Activated naive CD4-positive, alpha-beta T cell treated with anti-CD3 and anti-CD28 coated beads, Interleukin-2, amount 10 ng/mL, durations not matched to agents 5 hours and 36 hours (primary cell): Measurements from ENCODE around the gene ADCY10. TPM values are rescaled to one million over a fixed set of nuclear protein-coding genes. Genes with fewer than 3 reads are reported as not detected.

Experiments
- total RNA-seq, 2 experiments: library from RNA; stranded (reverse); gene quantifications; one replicate each; pipeline ENCODE4 v1.2.3, GENCODE V29; 2021

Gene ADCY10, protein sequence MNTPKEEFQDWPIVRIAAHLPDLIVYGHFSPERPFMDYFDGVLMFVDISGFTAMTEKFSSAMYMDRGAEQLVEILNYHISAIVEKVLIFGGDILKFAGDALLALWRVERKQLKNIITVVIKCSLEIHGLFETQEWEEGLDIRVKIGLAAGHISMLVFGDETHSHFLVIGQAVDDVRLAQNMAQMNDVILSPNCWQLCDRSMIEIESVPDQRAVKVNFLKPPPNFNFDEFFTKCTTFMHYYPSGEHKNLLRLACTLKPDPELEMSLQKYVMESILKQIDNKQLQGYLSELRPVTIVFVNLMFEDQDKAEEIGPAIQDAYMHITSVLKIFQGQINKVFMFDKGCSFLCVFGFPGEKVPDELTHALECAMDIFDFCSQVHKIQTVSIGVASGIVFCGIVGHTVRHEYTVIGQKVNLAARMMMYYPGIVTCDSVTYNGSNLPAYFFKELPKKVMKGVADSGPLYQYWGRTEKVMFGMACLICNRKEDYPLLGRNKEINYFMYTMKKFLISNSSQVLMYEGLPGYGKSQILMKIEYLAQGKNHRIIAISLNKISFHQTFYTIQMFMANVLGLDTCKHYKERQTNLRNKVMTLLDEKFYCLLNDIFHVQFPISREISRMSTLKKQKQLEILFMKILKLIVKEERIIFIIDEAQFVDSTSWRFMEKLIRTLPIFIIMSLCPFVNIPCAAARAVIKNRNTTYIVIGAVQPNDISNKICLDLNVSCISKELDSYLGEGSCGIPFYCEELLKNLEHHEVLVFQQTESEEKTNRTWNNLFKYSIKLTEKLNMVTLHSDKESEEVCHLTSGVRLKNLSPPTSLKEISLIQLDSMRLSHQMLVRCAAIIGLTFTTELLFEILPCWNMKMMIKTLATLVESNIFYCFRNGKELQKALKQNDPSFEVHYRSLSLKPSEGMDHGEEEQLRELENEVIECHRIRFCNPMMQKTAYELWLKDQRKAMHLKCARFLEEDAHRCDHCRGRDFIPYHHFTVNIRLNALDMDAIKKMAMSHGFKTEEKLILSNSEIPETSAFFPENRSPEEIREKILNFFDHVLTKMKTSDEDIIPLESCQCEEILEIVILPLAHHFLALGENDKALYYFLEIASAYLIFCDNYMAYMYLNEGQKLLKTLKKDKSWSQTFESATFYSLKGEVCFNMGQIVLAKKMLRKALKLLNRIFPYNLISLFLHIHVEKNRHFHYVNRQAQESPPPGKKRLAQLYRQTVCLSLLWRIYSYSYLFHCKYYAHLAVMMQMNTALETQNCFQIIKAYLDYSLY (N-terminal part only)
- under 1 TPM in 1 of 2 experiments, not detected in 1; 0.05 TPM for total RNA-seq

DNA sequence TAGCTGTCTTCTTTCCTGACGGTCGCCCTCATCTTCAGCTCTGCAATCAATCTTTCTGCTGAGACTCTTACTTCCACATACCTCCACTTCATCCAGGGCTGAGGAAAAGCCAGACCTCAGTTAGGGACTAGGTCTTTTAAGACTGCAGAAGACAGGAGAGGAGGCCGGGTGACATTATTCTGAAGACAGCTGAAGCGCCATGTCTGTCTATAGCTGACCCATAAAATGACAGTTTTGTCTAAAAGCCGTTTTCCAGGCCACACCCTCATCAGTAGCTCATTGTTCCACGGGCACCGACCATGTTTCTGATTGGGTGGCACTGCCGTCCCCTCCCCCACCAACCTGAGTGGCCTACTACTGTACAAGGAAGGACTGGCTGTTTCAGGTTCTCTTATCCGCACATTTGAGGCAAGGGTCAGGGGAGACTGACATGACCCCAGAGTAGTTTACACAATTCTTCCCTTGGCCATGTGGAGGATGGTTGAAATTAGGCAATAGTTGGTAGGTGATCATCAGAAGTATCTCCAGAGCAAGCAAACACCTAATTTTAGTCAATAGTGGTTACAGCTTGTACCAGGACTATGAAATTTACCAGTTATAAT is at the start of gene ADCY10:
Gene ADCY10, minus strand, starts transcription at position 240 of the 602 bp plus-strand sequence. CDS start 8,994 bp downstream, outside the sequence.

DNA sequence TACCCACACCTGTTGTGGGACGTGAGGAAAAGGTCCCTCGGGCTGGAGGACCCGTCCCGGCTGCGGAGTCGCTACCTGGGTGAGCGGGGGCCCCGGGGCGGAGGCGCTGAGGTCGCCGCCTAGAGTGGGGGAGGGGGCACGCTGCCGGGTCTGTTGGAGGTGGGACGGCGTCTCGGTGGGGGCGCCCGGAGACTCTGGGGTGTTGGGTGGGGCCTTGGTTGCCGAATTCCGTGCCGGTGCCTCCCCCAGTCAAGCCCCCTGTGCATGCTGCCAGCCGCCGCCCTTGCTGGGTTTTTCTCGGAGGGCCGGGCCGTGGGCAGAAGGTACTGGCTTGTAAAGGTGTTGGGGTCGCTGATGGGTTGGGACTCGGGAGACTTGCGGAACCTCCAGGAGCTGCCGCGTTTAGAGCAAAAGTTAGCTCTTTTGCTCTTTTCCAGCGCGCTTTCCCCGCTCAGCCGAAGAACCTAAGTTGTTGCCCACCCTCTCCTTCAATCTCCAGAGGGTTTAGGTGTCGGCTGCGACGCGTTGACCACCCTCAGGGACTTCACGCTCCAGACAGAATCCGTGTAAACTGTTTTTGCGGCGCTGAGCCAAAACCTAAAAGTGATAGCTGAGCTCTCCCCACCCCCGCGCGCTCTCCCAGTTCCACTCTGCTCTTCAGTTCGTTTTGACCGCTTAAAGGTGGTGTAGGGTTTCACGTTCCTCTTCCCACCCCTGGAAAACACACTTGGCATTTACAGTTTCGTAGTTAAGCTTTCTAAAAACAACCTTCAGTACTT is 23.2 kb upstream of the ADCY10 start, which contains the start of gene MPC2:
Gene MPC2, minus strand, starts transcription at position 143 of the 779 bp plus-strand sequence. CDS start 1,231 bp downstream, outside the sequence.

DNA sequence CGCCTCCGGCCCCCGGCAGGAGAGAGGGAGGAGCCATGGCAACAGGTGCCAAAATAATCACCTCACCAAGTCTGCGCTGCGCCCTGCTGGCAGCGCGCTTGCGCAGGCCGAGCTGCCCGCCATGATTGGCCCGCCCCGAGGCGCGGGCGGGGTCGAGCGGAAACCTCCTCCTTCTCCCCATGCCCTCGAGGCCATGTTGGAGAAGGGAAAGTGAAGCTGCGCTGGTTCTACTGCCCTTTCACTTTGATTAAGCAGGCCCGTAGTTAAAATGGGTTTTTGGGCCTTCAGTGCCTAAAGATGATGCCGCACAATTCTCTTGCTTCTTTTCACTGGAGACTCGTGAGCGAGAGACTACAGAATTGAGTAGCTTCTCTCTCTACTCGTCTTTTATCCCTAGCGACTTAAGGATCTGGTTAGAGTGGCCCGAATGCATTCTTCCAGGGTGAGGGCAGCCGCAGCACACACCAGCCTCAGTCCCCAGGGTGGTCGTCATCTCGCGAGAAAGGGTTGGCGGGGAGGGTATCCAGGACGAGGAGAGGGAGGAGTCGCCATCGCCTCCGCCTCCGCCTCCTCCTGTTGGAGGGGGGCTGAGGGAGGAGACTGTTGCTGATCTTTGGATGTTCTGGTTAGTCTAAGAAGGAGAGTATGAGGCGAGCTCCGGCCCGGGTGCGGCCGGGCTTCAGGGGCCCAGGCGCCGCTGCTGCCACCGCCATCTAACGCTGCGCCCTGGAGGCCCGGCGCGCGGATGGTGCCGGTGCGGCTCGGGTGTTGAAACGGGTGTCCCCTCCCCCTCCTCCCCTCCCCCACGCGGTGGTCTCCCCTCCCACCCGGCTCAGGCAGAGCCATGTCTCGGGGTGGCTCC is 22.4 kb upstream of the ADCY10 start, which contains the start of gene DCAF6:
Gene DCAF6, plus strand, starts transcription at position 616 of the 862 bp plus-strand sequence. Its CDS starts 229 bp downstream, at position 845.

Other genes with a start within 250 kb of the ADCY10 start
- 10 to 100 TPM; 16.1 TPM for gene MPZL1, start 192.2 kb downstream of the ADCY10 start, total RNA-seq
- 10 to 100 TPM; 19.9 to 20.3 TPM for gene DCAF6, start 22.5 kb upstream of the ADCY10 start, total RNA-seq
- 10 to 100 TPM; 52.9 to 56.9 TPM for gene MPC2, start 22.9 kb upstream of the ADCY10 start, total RNA-seq
- under 1 TPM in 1 of 2 experiments, not detected in 1; 0.05 TPM for gene GPR161, start 222.8 kb upstream of the ADCY10 start, total RNA-seq